Cardiac septum (tissue), 1 donor: ENCODE results near the gene CXADR. TPM values are rescaled to one million over a fixed set of nuclear protein-coding genes. Genes with fewer than 3 reads are reported as not detected.
"Not testable (repeated sequence)": the region's sequence is repeated elsewhere in the genome, so short reads cannot be mapped to it uniquely, and the experiment has no call there.

Experiments
- DNase-seq: peaks from one replicate; pipeline ENCODE4 v3.0.0-alpha.2; 2020; ENCODE audit warnings: low spot score
- intact Hi-C: fragments of 100-400 bp; cut with DNase I; formaldehyde crosslinking; loops from one replicate; pipeline ENCODE4 v1.14.0; 2022
- total RNA-seq: library from RNA; stranded (reverse); fragmentation: NEBNext Ultra II Directional; extraction: Animal tissue kit (Norgen Biotek cat#: 25700); gene quantifications from one replicate; pipeline ENCODE4 v1.2.1, GENCODE V29; 2021
- donor health status: DM: no; HTN: no; CAD: no.

CXADR gene
- total RNA-seq, 1 donor from 2014 or later: 23.8 TPM

DNA sequence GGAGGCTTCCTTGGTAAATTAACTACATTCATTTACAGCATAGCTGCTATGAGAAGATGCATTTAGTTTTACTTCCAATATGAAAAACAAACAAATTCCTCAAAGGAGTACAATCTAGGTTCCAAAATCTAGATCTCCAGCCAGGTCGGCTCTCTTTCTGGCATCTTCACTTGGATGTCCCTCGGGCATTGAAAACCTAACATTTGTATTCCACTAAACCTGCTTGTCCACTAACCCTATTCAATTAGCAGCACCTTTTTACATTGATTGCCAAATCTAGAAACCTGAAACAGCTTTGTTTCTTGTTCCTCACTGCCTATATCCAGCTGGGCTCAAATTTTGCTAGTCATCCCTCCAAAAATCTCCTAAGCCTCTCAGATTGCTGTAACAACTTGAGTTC, 14.3 kb upstream of the CXADR start:
- no peak for DNase-seq
- intact Hi-C loops: no loop called here

DNA sequence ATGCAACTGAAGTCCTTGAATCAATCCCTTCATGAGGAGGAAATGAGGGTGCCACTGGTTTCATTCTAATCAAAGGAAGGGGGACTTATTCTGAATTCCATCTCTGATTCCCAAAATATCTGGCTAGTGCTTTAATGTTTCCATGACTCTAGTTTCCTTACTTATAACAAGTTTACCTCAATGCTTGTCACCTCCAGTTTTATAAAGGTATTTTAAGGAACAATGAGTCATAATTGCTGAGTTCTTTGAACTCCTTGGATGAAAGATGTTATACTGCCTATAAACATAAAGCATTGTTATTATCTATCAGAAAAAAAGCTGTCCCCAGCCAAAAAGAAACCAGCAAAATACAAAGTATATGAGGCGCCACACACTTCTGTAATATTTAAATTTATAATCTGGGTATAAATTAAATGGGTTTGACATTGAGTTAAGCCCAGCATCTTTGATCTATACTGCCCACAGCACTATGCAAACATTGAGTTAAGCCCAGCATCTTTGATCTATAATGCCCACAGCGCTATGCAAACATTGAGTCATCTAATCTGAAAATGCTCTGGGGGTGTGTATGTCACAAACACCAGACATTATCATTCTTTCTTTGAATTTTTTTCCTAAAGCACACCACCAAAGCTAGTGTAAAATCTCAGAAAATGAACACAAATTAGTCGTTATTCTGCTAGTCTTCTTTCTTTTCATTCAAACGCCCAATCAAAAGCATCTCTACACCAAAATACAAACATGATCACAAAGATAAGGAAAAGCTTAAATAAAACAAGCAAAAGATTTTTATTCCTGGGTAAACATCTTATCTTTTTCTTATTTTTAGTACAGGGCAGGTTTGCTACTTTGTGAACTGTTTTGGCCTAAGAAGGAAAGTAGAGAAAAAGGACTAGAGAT, 11.5 kb upstream of the CXADR start:
- DNase-seq: no peak
- intact Hi-C loops: no loop called here

DNA sequence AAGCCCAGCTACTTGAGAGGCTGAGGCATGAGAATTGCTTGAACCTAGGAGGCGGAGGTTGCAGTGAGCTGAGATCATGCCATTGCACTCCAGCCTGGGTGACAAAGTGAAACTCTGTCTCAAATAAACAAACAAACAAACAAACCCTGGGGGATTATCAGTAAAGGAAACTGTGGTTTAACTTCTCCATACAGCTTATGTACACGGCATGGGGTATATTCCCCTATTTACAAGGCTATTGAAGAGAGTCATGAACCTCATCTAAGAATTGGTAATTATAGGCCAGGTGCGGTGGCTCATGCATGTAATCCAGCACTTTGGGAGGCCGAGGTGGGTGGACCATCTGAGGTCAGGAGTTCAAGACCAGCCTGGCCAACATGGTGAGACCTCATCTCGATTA, 9.9 kb upstream of the CXADR start:
- intact Hi-C loops, DNase-seq: not testable (repeated sequence)

DNA sequence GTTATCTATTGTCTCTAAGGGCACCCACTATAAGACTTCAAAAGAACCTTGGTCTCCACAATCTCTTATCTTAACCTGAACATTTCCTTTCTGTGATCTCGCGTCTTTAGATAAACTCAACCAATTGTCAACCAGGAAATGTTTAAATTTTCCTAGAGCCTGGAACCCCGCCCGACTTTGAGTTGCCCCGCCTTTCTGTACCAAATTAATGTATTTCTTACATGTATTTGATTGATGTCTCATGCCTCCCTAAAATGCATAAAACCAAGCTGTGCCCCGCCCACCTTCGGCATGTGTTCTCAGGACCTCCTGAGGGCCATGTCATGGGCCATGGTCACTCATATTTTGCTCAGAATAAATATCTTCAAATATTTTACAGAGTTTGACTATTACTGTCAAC, 5.9 kb upstream of the CXADR start:
- no peak for DNase-seq
- intact Hi-C loops: no loop called here

DNA sequence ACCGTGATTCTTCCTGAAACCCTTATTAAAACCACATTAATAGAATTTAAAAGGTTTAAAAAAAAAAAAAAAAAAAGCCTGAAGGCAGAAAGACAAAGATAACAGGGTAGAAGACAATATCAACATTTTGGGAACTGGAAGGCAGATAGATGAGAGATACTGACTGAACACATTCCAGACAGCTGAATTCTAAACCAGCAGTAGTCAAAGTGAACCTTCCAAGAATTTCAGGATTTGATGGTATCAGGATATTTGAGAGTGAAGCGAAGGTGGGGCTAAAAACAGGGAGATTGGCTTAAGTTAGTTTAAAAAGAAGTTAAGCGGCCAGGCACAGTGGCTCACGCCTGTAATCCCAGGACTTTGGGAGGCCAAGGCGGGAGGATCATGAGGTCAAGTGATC, 5.3 kb upstream of the CXADR start:
- intact Hi-C loops: no loop called here
- no peak for DNase-seq

DNA sequence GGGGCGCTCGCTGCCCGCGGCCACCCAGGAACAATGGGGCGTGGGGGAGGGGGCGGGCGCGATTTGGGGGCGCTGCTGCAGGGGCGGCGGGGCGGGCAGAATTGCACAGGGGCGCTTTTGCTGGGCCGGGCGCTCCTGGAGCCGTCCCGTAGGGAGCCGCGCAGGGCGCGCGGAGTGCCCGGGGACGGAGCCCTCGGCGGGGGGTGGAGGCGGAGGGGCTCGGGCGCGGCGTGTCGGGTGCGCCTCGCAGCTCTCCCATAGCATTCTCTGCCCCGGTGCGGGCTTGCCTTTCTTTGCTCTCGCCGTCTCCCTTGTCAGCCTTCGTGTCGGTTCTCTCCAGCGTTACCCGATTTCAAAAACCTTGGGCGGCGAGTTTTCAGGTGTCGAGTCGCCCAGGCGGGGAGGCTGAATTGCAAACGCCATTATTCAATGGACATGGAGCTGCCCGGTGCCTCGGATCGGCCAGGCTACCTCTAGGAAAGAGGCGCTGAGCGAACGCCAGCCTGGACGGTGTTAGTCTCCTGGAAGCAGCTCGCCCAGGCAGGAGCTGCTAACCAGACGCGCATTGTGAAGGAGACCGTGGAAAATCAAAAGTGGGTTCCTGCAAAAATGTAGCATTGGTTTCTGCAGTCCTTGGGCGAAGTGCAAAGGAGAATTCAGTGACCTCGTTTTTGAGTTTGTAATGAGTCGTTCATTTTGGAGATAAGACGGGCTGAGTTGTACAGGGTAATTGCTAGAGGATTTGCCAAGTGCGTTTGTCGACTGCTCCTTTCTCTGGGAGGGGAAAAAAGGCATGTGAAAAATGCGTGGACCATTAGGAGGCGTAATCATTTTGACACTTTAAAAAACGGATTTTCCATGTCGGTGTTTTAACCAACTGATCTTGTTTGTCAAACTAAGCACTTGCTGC, 626 bp downstream of the CXADR start:
- no peak for DNase-seq
- intact Hi-C loops: loop anchor here (10.0 kb wide), 1 partner anchor 49 kb away; no protein-coding TSS in a partner anchor

DNA sequence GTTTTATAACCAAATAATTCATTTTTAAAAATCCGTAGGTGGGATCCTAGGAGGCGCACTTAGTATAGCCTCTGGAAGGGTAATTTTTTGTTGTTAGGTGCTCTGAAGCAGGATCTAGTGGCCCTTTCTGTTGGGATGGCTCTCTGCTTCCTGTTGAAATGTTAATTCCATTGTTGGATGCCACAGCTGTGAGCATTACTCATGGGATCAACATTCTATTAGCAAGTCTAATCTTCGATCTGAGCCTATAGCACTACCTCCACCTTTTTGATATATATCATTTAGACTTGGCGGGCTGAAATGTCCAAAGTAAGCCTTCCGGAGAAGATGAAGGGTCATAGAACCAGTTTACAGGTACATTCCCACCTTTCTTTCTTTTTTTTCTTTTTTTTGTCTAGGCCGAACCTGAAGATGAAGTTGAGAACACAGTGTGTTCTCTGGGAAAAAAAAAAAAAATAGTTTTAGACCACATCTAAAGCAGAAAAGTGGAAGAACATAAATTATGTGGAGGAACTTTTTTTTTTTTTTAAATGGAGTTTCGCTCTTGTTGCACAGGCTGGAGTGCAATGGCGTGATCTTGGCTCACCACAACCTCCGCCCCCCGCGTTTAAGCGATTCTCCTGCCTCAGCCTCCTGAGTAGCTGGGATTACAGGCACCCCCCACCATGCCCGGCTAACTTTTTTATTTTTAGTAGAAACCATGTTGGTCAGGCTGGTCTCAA, 1.4 kb downstream of the CXADR start:
- no peak for DNase-seq
- intact Hi-C loops: loop anchor here (10.0 kb wide), 1 partner anchor 49 kb away; no protein-coding TSS in a partner anchor

DNA sequence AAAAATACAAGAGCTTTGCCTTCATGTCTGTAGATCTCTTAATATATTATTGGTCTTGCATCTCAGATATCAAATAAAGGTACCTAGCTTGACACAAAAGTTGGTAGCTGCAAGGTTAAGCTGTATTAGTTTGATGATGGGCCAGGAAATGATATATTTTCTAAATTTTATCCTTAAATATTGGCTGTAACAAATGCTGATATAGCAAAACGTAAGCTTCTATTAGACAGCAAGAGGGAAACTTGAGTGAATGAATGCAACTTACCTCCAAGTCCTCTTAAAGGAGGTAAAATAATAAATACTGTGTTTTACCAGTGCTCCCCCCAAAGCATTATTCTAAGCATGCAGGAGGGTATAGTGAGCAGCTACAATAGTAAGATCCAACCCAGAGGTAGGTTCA, 4.2 kb downstream of the CXADR start:
- DNase-seq: not testable (repeated sequence)
- intact Hi-C loops: loop anchor here (10.0 kb wide), 1 partner anchor 52 kb away; no protein-coding TSS in a partner anchor

DNA sequence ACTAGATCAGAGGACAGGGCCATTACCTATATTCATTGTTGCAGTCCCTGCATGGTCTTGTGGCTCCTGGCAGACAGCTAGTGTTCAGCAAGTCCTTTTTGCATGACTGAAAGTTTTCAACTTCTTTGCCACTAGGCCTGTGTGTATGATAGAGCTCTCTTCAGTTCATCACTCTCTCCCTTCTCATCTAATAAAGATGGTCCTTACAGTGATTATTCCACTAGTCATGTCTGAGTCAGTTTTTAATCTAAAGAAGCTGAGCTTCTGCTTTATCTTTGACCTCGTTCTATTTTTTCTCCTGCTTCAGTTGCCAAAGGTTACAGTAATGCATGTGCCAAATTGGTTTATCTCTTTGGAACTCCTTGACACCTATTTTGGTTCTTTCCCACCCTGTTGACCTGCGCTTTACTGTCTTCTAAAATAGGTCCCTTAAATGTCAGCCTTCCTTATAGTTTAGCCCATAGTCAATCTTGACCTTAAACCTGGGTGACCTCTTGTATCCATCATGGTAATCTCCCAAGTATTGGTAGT, 6.4 kb downstream of the CXADR start:
- DNase-seq: no peak
- intact Hi-C loops: loop anchor here (10.0 kb wide), 1 partner anchor 54 kb away; no protein-coding TSS in a partner anchor

DNA sequence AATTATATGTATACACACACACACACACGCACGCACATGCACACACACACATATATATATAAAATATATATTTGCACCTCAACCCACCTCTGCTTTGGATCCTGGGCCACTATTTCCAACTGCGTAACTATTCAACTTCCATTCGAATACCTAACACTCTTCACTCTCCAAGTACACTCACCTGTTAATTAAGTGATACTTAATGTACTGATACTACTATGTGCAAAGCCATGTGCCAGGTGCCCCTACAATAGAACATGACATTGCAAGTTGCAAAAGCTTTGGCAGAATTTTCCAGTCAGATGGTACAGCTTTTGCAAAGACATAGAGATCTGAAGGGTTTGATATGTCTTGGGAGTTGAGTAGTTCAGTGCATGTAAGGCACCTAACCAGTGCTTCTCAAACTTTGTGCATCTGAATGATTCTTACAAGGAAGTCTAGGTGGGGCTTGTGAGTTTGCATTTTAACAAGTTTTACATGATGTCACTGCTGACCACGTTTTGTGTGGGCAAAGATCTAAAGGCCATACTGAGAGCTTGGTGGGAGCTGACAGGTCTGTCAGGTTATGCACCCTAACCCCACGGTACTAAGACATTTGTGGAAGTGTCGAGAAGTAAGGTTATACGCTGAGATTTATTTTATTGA, 7.2 kb downstream of the CXADR start:
- intact Hi-C loops: loop anchor here (10.0 kb wide), 1 partner anchor 55 kb away; no protein-coding TSS in a partner anchor
- DNase-seq: no peak

DNA sequence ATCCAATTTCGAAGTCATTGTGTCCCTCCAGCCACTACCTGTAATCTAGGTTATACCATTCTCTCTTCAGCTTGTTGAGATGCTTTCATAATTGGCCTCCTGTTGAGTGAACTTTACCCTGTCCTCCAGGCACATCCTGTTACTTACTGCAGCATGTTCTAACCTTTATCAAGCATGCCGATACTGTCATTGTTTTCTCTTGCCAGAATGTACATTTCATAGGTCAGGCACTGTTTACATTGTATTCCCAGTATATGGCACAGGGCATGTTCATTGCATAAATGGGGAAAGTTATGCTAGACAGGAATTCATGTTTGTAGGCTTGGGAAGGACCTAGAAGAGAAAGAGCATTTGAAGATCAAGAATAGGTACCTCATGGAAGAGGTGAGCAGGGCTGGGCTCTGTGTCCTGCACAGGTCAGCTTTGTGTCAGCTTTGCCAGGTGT, 10.2 kb downstream of the CXADR start:
- intact Hi-C loops: no loop called here
- no peak for DNase-seq

DNA sequence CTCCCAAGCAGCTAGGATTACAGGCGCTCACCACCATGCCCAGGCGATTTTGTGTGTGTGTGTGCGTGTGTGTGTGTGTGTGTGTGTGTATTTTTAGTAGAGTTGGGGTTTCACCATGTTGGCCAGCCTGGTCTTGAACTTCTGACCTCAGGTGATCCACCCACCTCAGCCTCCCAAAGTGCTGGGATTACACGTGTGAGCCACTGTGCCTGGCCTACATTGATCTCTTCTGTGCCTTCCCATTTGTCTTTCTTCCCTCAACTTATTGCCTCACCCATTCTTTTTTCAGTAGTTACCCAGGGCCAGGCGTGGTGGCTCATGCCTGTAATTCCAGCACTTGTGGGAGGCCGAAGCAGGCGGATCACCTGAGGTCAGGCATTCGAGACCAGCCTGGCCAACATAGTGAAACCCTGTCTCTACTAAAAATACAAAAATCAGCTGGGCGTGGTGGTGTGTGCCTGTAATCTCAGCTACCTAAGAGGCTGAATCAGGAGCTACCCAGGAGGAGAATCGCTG, 11.2 kb downstream of the CXADR start:
- intact Hi-C loops, DNase-seq: not testable (repeated sequence)

DNA sequence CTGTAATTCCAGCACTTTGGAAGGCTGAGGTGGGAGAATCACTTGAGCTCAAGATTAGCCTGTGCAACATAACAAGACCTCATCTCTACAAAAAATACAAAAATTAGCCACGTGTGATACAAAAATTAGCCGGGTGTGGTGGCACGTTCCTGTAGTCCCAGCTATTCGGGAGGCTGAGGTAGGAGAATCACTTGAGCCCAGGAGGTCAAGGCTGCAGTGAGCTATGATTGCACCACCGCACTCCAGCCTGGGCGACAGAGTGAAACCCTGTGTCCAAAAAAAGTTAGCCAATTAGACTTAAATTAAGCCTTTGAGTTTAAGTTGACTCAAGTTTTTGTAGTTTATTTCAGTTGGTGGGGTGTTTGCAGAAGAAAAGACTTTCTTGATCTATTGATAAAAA, 11.8 kb downstream of the CXADR start:
- DNase-seq: no peak
- intact Hi-C loops: no loop called here

DNA sequence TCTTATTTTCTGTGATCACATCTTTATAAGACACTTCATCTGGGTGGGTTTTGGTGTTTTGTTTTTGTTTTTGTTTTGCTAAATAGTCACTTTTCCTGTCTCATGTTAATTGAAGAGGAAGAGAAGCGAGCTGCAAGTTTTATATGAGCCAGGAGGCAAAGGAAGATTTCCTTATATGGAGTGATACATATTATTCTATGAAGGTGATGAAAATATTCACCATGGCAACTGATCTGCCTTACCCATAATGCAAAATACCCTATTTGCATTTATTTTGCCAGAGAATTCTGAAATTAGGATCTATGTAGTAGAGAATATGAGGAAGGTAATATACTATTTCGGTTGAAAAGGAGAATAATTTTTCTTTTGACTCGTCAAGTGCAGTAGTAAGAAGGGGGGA, 13.9 kb downstream of the CXADR start:
- no peak for DNase-seq
- intact Hi-C loops: no loop called here

DNA sequence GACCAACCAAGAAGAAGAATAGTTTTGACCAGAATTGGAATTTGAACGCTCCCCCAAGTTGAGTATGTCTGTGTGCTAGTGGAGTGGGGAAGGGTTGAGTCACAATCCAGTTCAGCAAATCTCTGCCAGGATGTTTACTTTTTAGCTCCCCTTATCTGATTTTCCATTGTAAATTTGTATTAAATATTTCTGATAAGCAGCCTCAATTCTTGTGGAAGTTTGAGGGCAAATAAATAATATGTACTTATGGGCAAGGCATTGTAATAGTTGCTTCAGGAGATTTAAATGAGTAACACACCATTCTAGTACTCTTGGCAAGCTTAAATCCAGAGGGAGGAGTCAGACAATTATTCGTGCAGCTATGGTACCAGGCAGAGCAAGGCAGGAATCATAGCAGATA, 14.4 kb downstream of the CXADR start:
- DNase-seq: no peak
- intact Hi-C loops: no loop called here

DNA sequence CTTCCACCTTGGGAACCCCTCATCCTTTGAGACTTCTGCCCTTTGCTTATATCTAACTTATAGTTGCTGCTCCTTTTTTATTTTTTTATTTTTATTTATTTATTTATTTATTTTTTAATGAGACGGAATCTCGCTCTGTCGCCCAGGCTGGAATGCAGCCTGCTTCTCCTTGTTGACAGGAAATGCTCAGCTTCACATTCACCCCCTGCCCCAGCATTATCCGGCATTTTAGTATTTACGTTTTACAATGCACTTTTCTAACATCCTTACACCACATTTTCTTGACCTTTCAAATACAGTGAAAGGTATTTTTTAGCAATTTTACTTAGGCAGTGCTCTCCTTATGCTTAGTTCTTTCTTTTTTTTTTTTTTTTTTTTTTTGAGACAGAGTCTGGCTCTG, 14.9 kb downstream of the CXADR start:
- intact Hi-C loops: no loop called here
- no peak for DNase-seq

DNA sequence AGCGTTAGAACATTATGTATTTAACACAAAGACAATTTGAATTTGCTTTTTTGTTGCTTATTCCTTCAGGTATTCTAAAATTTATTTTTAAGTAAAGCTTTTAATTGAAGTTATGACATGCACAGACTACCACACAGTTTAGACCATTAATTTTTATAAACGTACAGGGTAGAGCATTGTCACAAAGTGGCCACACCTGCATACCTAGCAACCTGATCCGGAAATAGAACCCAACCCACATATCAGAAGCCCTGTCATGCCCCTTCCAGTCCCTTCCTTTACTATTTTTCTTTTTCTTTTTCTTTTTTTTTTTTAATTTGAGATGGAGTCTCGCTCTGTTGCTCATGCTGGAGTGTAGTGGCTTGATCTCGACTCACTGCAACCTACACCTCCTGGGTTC, 16.8 kb downstream of the CXADR start:
- DNase-seq: no peak
- intact Hi-C loops: no loop called here

DNA sequence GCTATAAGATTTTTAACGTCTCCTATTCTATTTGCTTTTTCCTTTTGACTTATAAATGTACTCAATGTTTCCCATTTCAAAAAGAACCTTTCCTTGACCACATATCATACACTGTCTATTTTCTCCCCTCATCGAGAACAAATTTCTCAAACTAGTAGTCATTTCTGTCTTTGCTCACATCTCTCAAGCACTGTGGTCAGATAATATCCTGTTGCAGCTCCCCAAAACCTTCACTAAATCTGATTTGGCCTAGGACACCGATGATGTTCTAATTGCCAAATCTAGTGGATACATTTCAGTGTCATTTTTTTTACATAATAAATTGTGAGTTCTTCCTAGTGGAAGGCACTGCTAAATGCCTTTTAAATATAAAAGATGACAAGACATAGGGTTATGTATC, 19.4 kb downstream of the CXADR start:
- DNase-seq: no peak
- intact Hi-C loops: no loop called here

DNA sequence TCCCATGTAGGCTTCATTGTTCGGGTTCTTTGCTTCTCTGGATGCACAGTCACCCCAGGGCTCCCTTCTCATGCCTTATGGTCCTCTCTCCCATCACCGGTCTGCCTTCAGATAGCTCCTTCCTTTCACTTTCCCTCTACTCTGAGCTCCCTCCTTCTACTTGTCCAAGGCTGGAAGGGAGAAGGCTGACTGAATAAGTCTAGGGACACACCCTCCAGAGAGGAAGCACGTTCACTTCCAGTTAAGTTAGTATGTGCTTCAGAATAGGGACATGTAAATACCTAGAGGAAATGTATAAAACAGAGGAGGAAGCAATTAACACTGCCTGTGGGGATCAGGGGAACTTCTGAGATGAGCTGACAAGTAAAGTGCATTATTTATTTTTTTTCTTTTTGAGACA, 23.5 kb downstream of the CXADR start:
- DNase-seq: no peak
- intact Hi-C loops: no loop called here
